ENCODE data around the gene PLIN3. TPM values are rescaled to one million over a fixed set of nuclear protein-coding genes. Genes with fewer than 3 reads are reported as not detected.

PLIN3 gene
- total RNA-seq, 1 experiment from 2014 or later: 157 TPM

- Histone ChIP-seq H3K4me1 (ENCODE audit: control insufficient read depth, insufficient read depth, low read length) (no peaks in the 10 kb centered on the region), H3K27me3 (ENCODE audit: control insufficient read depth, insufficient read depth, low read length) (no peaks in the 10 kb centered on the region), H3K27ac (ENCODE audit: low read length) (no peak overlapping the region), H3K4me3 (ENCODE audit: low read depth in 2 of 2, low read length in 2 of 2) (no peak overlapping the region), H3K36me3 (ENCODE audit: control insufficient read depth, insufficient read depth, low read length) (no peaks in the 10 kb centered on the region; the same call in 1 of the 2 replicates), H3K9me3 (ENCODE audit: control insufficient read depth, insufficient read depth, low read depth, low read length) (no peaks in the 10 kb centered on the region)
- no peak for TF ChIP-seq SIN3A (IDR thresholded peaks at IDR 0.05; ENCODE audit: borderline replicate concordance, insufficient read depth, low read depth, low read length)
- TF ChIP-seq REST (IDR thresholded peaks at IDR 0.05; ENCODE audit: insufficient read depth in 1 of 2, low read depth in 2 of 2, low read length in 1 of 2): no peak
- TF ChIP-seq TCF7L2 (IDR thresholded peaks at IDR 0.05; ENCODE audit: low read depth, low read length): no peak
- no peak for TF ChIP-seq POLR2AphosphoS5 (IDR thresholded peaks at IDR 0.05; ENCODE audit: low read depth, low read length)
- TF ChIP-seq CTCF (IDR thresholded peaks at IDR 0.05): no peak
- no peak for DNase-seq (ENCODE audit: low read depth, low spot score)
- intact Hi-C loops (cut with micrococcal nuclease; ENCODE audit: unreplicated experiment): no loop called here
- POLR2A ChIA-PET: no interaction called here
- no peak for ATAC-seq
- BruUV-seq (replicated peaks): no TSS peak
- CTCF ChIA-PET: no interaction called here
- in situ Hi-C loops (cut with HindIII; ENCODE audit: low pct_unique_long_range_greater_than_20kb, low sequenced_read_pairs): no loop called here
Measured at GRCh38 chr19:4844348-4845179, 22.9 kb downstream of the PLIN3 start.

GRCh38 chr19:4843647-4843965 is 23.9 kb downstream of the PLIN3 start:
- ATAC-seq (no peak; the same call in 1 of the 2 replicates), DNase-seq (ENCODE audit: low read depth, low spot score) (no peak)
- intact Hi-C loops (cut with micrococcal nuclease; ENCODE audit: unreplicated experiment): no loop called here
- no peak overlapping the region for H3K27ac ChIP-seq (ENCODE audit: low read length)
- ChIA-PET POLR2A (no interaction called here), CTCF (no interaction called here)
- in situ Hi-C loops (cut with HindIII; ENCODE audit: low pct_unique_long_range_greater_than_20kb, low sequenced_read_pairs): no loop called here
- H3K27me3 ChIP-seq (ENCODE audit: control insufficient read depth, insufficient read depth, low read length): no peaks in the 10 kb centered on the region
- no peaks in the 10 kb centered on the region; the same call in 1 of the 2 replicates for H3K36me3 ChIP-seq (ENCODE audit: control insufficient read depth, insufficient read depth, low read length)
- no peak overlapping the region for H3K4me3 ChIP-seq (ENCODE audit: low read depth in 2 of 2, low read length in 2 of 2)
- TF ChIP-seq REST (IDR thresholded peaks at IDR 0.05; ENCODE audit: insufficient read depth in 1 of 2, low read depth in 2 of 2, low read length in 1 of 2): no peak
- TF ChIP-seq SIN3A (IDR thresholded peaks at IDR 0.05; ENCODE audit: borderline replicate concordance, insufficient read depth, low read depth, low read length): no peak
- TF ChIP-seq POLR2AphosphoS5 (IDR thresholded peaks at IDR 0.05; ENCODE audit: low read depth, low read length): no peak
- no peak for TF ChIP-seq TCF7L2 (IDR thresholded peaks at IDR 0.05; ENCODE audit: low read depth, low read length)
- TF ChIP-seq CTCF (IDR thresholded peaks at IDR 0.05): no peak
- H3K9me3 ChIP-seq (ENCODE audit: control insufficient read depth, insufficient read depth, low read depth, low read length): no peaks in the 10 kb centered on the region
- BruUV-seq (replicated peaks): no TSS peak
- no peaks in the 10 kb centered on the region for H3K4me1 ChIP-seq (ENCODE audit: control insufficient read depth, insufficient read depth, low read length)

Data from Panc1 (cell line).